B cell (primary cell): ENCODE results near the gene FUT7. TPM values are rescaled to one million over a fixed set of nuclear protein-coding genes. Genes with fewer than 3 reads are reported as not detected.

Experiments
- polyA plus RNA-seq: library from polyadenylated mRNA; depleted of rRNA; stranded (reverse); fragments of >200 nt; gene quantifications from 2 replicates; pipeline ENCODE4 v1.2.3, GENCODE V29; 2012
- total RNA-seq, 2 donors: library from RNA; stranded (reverse); fragments of 120-200 nt in 1 of 2; gene quantifications; 1 replicate in 1 of 2; 2 replicates in 1 of 2; pipeline versions ENCODE4 v1.2.3 to v1.2.4, GENCODE V29; 2013 to 2022

FUT7 gene
- total and polyA plus RNA-seq, 2 donors (not counting 1 experiment from before 2014, with no cell fraction given): 7.3 to 8.2 TPM

Other genes with a start within 250 kb of the FUT7 start
Only the 30 nearest of the 38 such genes appear.
- 2.3 and 2.9 TPM in 2 replicates for gene AJM1, start 189.6 kb downstream of the FUT7 start, total RNA-seq
- gene AJM1, start 189.6 kb downstream of the FUT7 start, polyA plus RNA-seq: 1.2 and 1.7 TPM in 2 replicates
- 33.1 and 36.5 TPM in 2 replicates for gene PHPT1, start 182.7 kb downstream of the FUT7 start, total RNA-seq
- gene PHPT1, start 182.7 kb downstream of the FUT7 start, polyA plus RNA-seq: 21.9 and 37.2 TPM in 2 replicates
- 5.4 and 7.6 TPM in 2 replicates for gene MAMDC4, start 179.7 kb downstream of the FUT7 start, total RNA-seq
- 5.3 and 6.8 TPM in 2 replicates for gene MAMDC4, start 179.7 kb downstream of the FUT7 start, polyA plus RNA-seq
- 259 and 261 TPM in 2 replicates for gene EDF1, start 165.8 kb downstream of the FUT7 start, total RNA-seq
- gene EDF1, start 165.8 kb downstream of the FUT7 start, polyA plus RNA-seq: 317 and 360 TPM in 2 replicates
- 54.5 and 55.4 TPM in 2 replicates for gene TRAF2, start 145.6 kb downstream of the FUT7 start, total RNA-seq
- 25.5 and 35.5 TPM in 2 replicates for gene TRAF2, start 145.6 kb downstream of the FUT7 start, polyA plus RNA-seq
- gene FBXW5, start 87.3 kb downstream of the FUT7 start, total RNA-seq: 99.6 and 102 TPM in 2 replicates
- 156 and 195 TPM in 2 replicates for gene FBXW5, start 87.3 kb downstream of the FUT7 start, polyA plus RNA-seq
- gene C8G, start 86.8 kb downstream of the FUT7 start, total RNA-seq: 1.7 and 2.8 TPM in 2 replicates
- 0.65 and 2.8 TPM in 2 replicates for gene C8G, start 86.8 kb downstream of the FUT7 start, polyA plus RNA-seq
- 1.9 and 2.6 TPM in 2 replicates for gene LCN12, start 79.8 kb downstream of the FUT7 start, total RNA-seq
- 1.5 and 2.4 TPM in 2 replicates for gene LCN12, start 79.8 kb downstream of the FUT7 start, polyA plus RNA-seq
- gene PTGDS, start 54.6 kb downstream of the FUT7 start, total RNA-seq: not detected in 2 replicates
- gene PTGDS, start 54.6 kb downstream of the FUT7 start, polyA plus RNA-seq: 0.13 and 0.25 TPM in 2 replicates
- not detected in 2 replicates for gene LCNL1, start 49.1 kb downstream of the FUT7 start, total RNA-seq
- gene LCNL1, start 49.1 kb downstream of the FUT7 start, polyA plus RNA-seq: 0.06 TPM in 1 of 2 replicates, not detected in the other
- 73.0 and 74.8 TPM in 2 replicates for gene PAXX, start 39.7 kb downstream of the FUT7 start, total RNA-seq
- gene PAXX, start 39.7 kb downstream of the FUT7 start, polyA plus RNA-seq: 126 and 167 TPM in 2 replicates
- gene CLIC3, start 35.5 kb downstream of the FUT7 start, total RNA-seq: 1.1 TPM in 2 replicates
- gene CLIC3, start 35.5 kb downstream of the FUT7 start, polyA plus RNA-seq: 1.9 and 2.1 TPM in 2 replicates
- gene ABCA2, start 3.9 kb downstream of the FUT7 start, total RNA-seq: 29.1 and 30.7 TPM in 2 replicates
- gene ABCA2, start 3.9 kb downstream of the FUT7 start, polyA plus RNA-seq: 61.1 and 63.1 TPM in 2 replicates
- gene NPDC1, start 14.1 kb upstream of the FUT7 start, total RNA-seq: 0.17 and 0.39 TPM in 2 replicates
- gene NPDC1, start 14.1 kb upstream of the FUT7 start, polyA plus RNA-seq: 0.19 and 3.0 TPM in 2 replicates
- not detected in 2 replicates for gene ENTPD2, start 22.0 kb upstream of the FUT7 start, total RNA-seq
- gene ENTPD2, start 22.0 kb upstream of the FUT7 start, polyA plus RNA-seq: not detected in 2 replicates
- gene SAPCD2, start 38.5 kb upstream of the FUT7 start, total RNA-seq: 0.39 and 0.73 TPM in 2 replicates
- 0.45 and 0.69 TPM in 2 replicates for gene SAPCD2, start 38.5 kb upstream of the FUT7 start, polyA plus RNA-seq
- 47.6 and 55.8 TPM in 2 replicates for gene UAP1L1, start 45.4 kb upstream of the FUT7 start, total RNA-seq
- 29.1 and 38.1 TPM in 2 replicates for gene UAP1L1, start 45.4 kb upstream of the FUT7 start, polyA plus RNA-seq
- 68.4 and 80.9 TPM in 2 replicates for gene MAN1B1, start 54.9 kb upstream of the FUT7 start, total RNA-seq
- 47.0 and 53.1 TPM in 2 replicates for gene MAN1B1, start 54.9 kb upstream of the FUT7 start, polyA plus RNA-seq
- 324 and 335 TPM in 2 replicates for gene DPP7, start 82.6 kb upstream of the FUT7 start, total RNA-seq
- gene DPP7, start 82.6 kb upstream of the FUT7 start, polyA plus RNA-seq: 506 and 546 TPM in 2 replicates
- not detected in 2 replicates for gene GRIN1, start 107.1 kb upstream of the FUT7 start, total RNA-seq
- 0.04 TPM in 1 of 2 replicates, not detected in the other for gene GRIN1, start 107.1 kb upstream of the FUT7 start, polyA plus RNA-seq
- gene LRRC26, start 138.0 kb upstream of the FUT7 start, total RNA-seq: not detected in 2 replicates
- gene LRRC26, start 138.0 kb upstream of the FUT7 start, polyA plus RNA-seq: not detected in 2 replicates
- gene TMEM210, start 140.0 kb upstream of the FUT7 start, total RNA-seq: not detected in 2 replicates
- not detected in 2 replicates for gene TMEM210, start 140.0 kb upstream of the FUT7 start, polyA plus RNA-seq
- gene ANAPC2, start 156.5 kb upstream of the FUT7 start, total RNA-seq: 121 and 129 TPM in 2 replicates
- gene ANAPC2, start 156.5 kb upstream of the FUT7 start, polyA plus RNA-seq: 127 and 138 TPM in 2 replicates
- gene SSNA1, start 156.6 kb upstream of the FUT7 start, total RNA-seq: 52.9 and 53.6 TPM in 2 replicates
- 99.0 and 129 TPM in 2 replicates for gene SSNA1, start 156.6 kb upstream of the FUT7 start, polyA plus RNA-seq
- gene TPRN, start 168.7 kb upstream of the FUT7 start, total RNA-seq: 16.3 and 19.3 TPM in 2 replicates
- 5.7 and 6.4 TPM in 2 replicates for gene TPRN, start 168.7 kb upstream of the FUT7 start, polyA plus RNA-seq
- gene TMEM203, start 173.6 kb upstream of the FUT7 start, total RNA-seq: 35.7 and 38.0 TPM in 2 replicates
- 16.1 and 20.6 TPM in 2 replicates for gene TMEM203, start 173.6 kb upstream of the FUT7 start, polyA plus RNA-seq
- gene NDOR1, start 173.6 kb upstream of the FUT7 start, total RNA-seq: 37.3 and 40.9 TPM in 2 replicates
- gene NDOR1, start 173.6 kb upstream of the FUT7 start, polyA plus RNA-seq: 36.4 and 37.6 TPM in 2 replicates
- gene RNF208, start 190.2 kb upstream of the FUT7 start, total RNA-seq: 1.1 and 1.4 TPM in 2 replicates
- gene RNF208, start 190.2 kb upstream of the FUT7 start, polyA plus RNA-seq: 0.97 and 1.1 TPM in 2 replicates
- 0.22 and 0.32 TPM in 2 replicates for gene CYSRT1, start 193.1 kb upstream of the FUT7 start, total RNA-seq
- 0.51 and 0.68 TPM in 2 replicates for gene CYSRT1, start 193.1 kb upstream of the FUT7 start, polyA plus RNA-seq
- gene RNF224, start 195.4 kb upstream of the FUT7 start, total RNA-seq: not detected in 2 replicates
- gene RNF224, start 195.4 kb upstream of the FUT7 start, polyA plus RNA-seq: not detected in 2 replicates